HFFc6 (cell line): ENCODE results near the gene DNM2. TPM values are rescaled to one million over a fixed set of nuclear protein-coding genes. Genes with fewer than 3 reads are reported as not detected.

ENCODE experiments used
- DNase-seq: peaks from one replicate; pipeline ENCODE4 v3.0.0-alpha.2; 2018
- H3K27ac Mint-ChIP-seq: 2 replicates; pipeline ENCODE4 v1.8.0; 2020; ENCODE audit warnings: mild to moderate bottlenecking, mixed read lengths
- H3K27me3 Mint-ChIP-seq: 2 replicates; pipeline ENCODE4 v1.8.0; 2021; ENCODE audit warnings: mild to moderate bottlenecking, moderate library complexity, mixed read lengths; ENCODE audit not compliant: insufficient read depth
- H3K36me3 Mint-ChIP-seq: 2 replicates; pipeline ENCODE4 v1.8.0; 2021; ENCODE audit warnings: low read depth, mixed read lengths
- H3K4me1 Mint-ChIP-seq: 2 replicates; pipeline ENCODE4 v1.8.0; 2020; ENCODE audit warnings: low read depth, mixed read lengths
- H3K4me3 Mint-ChIP-seq: 2 replicates; pipeline ENCODE4 v1.8.0; 2020; ENCODE audit warnings: mild to moderate bottlenecking, moderate library complexity, mixed read lengths
- H3K9me3 Mint-ChIP-seq: 2 replicates; pipeline ENCODE4 v1.8.0; 2020; ENCODE audit warnings: mild to moderate bottlenecking, mixed read lengths
- total RNA-seq, 6 experiments: library from RNA; stranded (reverse); fragmentation: NEBNext Ultra II Directional; extraction: Animal tissue kit (Norgen Biotek cat#: 25700); gene quantifications; 2 replicates in 1 of 6; 3 replicates in 5 of 6; pipeline ENCODE4 v1.2.3, GENCODE V29; 2021
- TF ChIP-seq, protein P1 (sequence below): fragments of 200-600 bp; sonication (generic); IDR thresholded peaks from 2 replicates; pipeline ENCODE4 v1.5.0; 2021; ENCODE audit warnings: antibody characterized with exemption, mild to moderate bottlenecking

DNM2 gene
- total RNA-seq, 6 experiments from 2014 or later, result 91.5 to 122 (median 99.5) TPM

DNA sequence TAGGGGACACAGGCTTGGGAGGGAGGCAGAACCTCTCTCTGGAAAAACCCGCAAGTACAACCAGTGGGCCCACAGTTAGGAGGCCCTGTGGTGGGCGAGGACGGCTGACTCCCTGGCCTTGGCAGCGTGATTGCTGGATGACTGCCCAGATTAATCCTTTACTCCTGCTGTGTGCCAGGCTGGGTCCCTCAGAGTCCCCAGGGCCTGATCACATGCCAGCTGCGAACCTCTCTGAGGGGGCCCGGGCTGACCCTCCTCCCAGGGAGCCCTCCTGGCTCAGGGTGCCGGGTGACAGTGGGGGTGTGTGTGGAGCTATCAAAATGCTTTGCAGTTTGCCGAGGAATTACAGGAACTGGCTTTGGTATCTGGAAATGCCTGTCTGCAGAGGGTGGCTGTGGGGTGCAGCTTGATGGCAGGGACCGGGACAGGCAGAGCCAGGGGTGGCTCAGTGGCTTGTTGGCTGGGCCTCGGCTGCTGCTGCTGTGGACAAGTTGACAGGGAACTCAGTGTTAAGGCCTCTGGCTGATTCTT, 48.9 kb downstream of the DNM2 start:
- Mint-ChIP-seq H3K36me3 (peaks cover 12% of the 10 kb centered on the region), H3K9me3 (no peaks in the 10 kb centered on the region), H3K27me3 (no peaks in the 10 kb centered on the region; the same call in none of the 2 replicates), H3K4me1 (peaks cover 14% of the 10 kb centered on the region), H3K27ac (peak overlapping the region; percentile 18), H3K4me3 (no peak overlapping the region)
- TF ChIP-seq, protein P1, sequence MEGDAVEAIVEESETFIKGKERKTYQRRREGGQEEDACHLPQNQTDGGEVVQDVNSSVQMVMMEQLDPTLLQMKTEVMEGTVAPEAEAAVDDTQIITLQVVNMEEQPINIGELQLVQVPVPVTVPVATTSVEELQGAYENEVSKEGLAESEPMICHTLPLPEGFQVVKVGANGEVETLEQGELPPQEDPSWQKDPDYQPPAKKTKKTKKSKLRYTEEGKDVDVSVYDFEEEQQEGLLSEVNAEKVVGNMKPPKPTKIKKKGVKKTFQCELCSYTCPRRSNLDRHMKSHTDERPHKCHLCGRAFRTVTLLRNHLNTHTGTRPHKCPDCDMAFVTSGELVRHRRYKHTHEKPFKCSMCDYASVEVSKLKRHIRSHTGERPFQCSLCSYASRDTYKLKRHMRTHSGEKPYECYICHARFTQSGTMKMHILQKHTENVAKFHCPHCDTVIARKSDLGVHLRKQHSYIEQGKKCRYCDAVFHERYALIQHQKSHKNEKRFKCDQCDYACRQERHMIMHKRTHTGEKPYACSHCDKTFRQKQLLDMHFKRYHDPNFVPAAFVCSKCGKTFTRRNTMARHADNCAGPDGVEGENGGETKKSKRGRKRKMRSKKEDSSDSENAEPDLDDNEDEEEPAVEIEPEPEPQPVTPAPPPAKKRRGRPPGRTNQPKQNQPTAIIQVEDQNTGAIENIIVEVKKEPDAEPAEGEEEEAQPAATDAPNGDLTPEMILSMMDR, result no peak
- peak; percentile 4 for DNase-seq

DNA sequence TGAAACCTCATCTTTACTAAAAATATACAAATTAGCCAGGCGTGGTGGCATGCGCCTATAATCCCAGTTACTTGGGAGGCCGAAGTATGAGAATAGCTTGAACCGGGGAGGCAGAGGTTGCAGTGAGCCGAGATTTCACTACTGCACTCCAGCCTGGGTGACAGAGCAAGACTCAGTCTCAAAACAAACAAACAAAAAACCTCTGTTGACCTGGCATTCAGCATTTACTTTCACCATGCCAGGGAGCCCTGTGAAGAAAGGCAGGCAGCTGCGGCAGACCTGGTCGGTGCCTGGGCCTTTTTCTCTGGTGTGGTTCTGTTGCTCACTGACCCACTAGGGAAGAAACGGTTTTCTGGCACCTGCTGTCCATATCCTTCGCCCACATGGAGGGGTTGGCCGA, 49.8 kb downstream of the DNM2 start:
- H3K27ac Mint-ChIP-seq, result no peak overlapping the region
- H3K4me1 Mint-ChIP-seq, result peaks cover 8% of the 10 kb centered on the region
- H3K27me3 Mint-ChIP-seq, result no peaks in the 10 kb centered on the region; the same call in 1 of the 2 replicates
- H3K4me3 Mint-ChIP-seq, result no peak overlapping the region
- peaks cover 11% of the 10 kb centered on the region for H3K36me3 Mint-ChIP-seq
- no peaks in the 10 kb centered on the region for H3K9me3 Mint-ChIP-seq
- no peak for DNase-seq
- TF ChIP-seq, protein P1, result no peak

DNA sequence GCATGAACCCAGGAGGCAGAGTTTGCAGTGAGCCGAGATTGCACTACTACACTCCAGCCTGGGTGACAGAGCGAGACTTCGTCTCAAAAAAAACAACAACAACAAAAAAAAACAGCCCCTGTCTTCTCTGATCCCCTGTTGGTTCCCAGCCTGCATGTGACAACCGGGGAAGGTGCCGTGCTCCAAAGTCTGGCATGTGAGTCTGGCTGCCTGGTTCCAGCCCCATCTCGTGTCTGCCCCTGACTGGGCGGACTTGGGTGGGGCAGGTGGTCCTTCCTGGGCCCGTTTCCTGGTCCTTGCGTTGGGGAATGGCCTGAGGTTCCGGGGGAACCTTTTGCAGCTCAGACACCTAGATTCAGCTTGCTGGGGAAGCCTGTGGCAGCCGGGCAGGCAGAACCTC, 50.5 kb downstream of the DNM2 start:
- TF ChIP-seq, protein P1, result no peak
- Mint-ChIP-seq H3K4me1 (peaks cover 8% of the 10 kb centered on the region), H3K27me3 (no peaks in the 10 kb centered on the region; the same call in none of the 2 replicates), H3K9me3 (no peaks in the 10 kb centered on the region), H3K4me3 (no peak overlapping the region), H3K36me3 (peaks cover 12% of the 10 kb centered on the region), H3K27ac (no peak overlapping the region)
- no peak for DNase-seq

DNA sequence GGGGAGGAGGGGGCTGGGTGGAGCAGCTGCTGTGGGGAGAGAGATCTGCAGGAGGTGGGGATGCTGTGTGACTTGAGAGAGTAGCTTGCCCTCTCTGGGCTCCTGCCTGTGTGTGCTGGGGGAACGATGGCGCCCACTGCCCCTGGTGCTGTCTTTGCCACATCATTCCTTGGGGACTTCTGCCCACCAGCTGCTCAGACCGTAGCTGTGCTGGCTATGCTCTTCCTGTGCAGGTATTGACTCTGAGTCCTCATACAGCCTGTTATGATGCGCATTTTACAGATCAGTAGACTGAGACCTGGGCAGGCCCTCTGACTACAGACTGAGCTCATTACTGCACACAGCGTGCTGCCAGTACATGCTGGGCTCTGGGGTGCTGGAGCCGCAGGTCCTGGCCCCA, 51.1 kb downstream of the DNM2 start:
- Mint-ChIP-seq H3K27me3 (no peaks in the 10 kb centered on the region; the same call in none of the 2 replicates), H3K36me3 (peaks cover 12% of the 10 kb centered on the region), H3K27ac (no peak overlapping the region), H3K4me3 (no peak overlapping the region), H3K9me3 (no peaks in the 10 kb centered on the region), H3K4me1 (peaks cover 8% of the 10 kb centered on the region)
- TF ChIP-seq, protein P1, result no peak
- DNase-seq, result no peak

DNA sequence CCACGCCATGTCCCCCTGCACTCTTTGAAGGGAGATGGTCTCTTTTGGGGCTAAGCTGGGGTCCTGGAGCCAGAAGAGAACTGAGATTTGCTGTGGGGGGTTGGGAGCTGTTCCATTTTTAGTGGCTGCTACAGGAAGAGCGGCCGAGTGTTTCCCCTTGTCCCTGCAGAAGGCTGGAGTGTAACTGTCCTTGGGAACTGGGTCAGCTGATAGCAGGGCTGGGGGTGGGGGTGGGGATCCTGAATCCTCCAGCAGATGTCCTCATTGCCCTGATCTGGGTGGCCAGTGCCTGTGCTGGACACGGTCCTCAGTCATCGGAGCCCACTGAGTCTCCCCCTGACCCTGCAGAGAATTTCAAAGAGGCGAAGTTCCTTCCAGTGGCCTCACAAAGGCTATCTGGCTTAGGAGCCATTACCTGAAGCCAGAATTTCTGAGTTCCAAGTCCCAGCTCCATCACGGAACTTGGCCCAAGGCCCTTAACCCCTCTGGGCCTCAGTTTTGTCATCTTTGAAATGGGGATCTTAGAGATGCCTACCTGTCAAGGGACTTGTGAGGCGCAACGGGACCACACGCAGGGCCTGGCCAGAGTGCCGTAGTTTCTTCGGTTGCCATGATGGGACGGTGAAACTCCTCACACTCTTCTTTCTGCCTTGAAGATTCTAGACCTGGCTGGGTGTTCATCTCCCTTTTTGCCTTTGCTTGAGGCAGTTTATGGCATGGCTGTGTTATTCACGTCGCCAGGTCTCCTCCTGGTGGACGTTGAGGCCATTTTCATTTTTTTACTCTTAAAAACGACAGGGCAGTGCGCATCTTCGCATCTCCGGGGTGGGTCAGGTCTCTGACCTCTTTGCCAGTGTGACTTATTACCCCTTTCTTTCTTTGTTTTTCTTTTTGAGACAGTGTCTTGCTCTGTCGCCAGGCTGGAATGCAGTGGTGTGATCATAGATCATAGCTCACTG, 51.9 kb downstream of the DNM2 start:
- Mint-ChIP-seq H3K27ac (peak overlapping the region; percentile 39), H3K4me3 (no peak overlapping the region), H3K4me1 (peaks cover 8% of the 10 kb centered on the region), H3K36me3 (peaks cover 12% of the 10 kb centered on the region), H3K27me3 (no peaks in the 10 kb centered on the region; the same call in none of the 2 replicates), H3K9me3 (no peaks in the 10 kb centered on the region)
- TF ChIP-seq, protein P1, result peak; percentile 51
- peak; percentile 7 for DNase-seq
